Gastroesophageal sphincter (tissue), 3 donors: Measurements from ENCODE around the gene FRMPD1.
"Not testable (repeated sequence)": the region's sequence is repeated elsewhere in the genome, so short reads cannot be mapped to it uniquely, and the experiment has no call there.

Experiments
- EP300 ChIP-seq: sonication (generic); formaldehyde crosslinking; IDR thresholded peaks from one replicate; pipeline ENCODE4 v1.6.1; 2017; ENCODE audit warnings: antibody characterized with exemption, mild to moderate bottlenecking
- POLR2A ChIP-seq, 2 donors: fragments of 450-650 bp; IDR thresholded peaks; one replicate each; pipeline ENCODE4 v1.6.1; 2017; ENCODE audit warnings: antibody characterized with exemption in 2 of 2, mild to moderate bottlenecking in 2 of 2, moderate library complexity in 1 of 2
- POLR2AphosphoS5 ChIP-seq: sonication (generic); formaldehyde crosslinking; IDR thresholded peaks from one replicate; pipeline ENCODE4 v1.6.1; 2017; ENCODE audit warnings: antibody characterized with exemption
- TF ChIP-seq, protein P1 (sequence below), 4 experiments: fragments of 200-600 bp in 2 of 4; fragments of 450-650 bp in 2 of 4; sonication (generic) in 1 of 4; IDR thresholded peaks; one replicate each; pipeline ENCODE4 v1.5.1; 2017 to 2019; ENCODE audit warnings: antibody characterized with exemption in 4 of 4, mild to moderate bottlenecking in 2 of 4, moderate library complexity in 2 of 4

DNA sequence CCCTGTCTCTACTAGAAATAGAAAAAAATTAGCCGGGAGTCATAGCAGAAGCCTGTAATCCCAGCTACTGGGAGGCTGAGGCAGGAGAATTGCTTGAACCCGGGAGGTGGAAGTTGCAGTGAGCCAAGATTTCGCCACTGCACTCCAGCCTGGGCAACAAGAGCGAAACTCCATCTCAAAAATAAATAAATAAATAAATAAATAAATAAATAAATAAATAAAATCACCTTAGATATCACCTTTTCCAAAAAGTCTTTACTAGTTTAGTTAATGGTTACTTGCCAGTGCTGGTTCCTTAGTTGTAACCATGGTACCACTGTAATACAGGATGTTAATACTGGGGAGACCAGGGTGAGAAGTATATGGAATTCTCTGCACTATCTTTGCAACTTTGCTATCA, 48.7 kb upstream of the FRMPD1 start:
- not testable (repeated sequence) for TF ChIP-seq POLR2AphosphoS5; POLR2A (IDR thresholded peaks at IDR 0.05); EP300
- TF ChIP-seq, protein P1, sequence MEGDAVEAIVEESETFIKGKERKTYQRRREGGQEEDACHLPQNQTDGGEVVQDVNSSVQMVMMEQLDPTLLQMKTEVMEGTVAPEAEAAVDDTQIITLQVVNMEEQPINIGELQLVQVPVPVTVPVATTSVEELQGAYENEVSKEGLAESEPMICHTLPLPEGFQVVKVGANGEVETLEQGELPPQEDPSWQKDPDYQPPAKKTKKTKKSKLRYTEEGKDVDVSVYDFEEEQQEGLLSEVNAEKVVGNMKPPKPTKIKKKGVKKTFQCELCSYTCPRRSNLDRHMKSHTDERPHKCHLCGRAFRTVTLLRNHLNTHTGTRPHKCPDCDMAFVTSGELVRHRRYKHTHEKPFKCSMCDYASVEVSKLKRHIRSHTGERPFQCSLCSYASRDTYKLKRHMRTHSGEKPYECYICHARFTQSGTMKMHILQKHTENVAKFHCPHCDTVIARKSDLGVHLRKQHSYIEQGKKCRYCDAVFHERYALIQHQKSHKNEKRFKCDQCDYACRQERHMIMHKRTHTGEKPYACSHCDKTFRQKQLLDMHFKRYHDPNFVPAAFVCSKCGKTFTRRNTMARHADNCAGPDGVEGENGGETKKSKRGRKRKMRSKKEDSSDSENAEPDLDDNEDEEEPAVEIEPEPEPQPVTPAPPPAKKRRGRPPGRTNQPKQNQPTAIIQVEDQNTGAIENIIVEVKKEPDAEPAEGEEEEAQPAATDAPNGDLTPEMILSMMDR (IDR thresholded peaks at IDR 0.05) = not testable (repeated sequence)
